Body of pancreas (tissue), 4 donors: ENCODE results near the gene LHFPL3. TPM values are rescaled to one million over a fixed set of nuclear protein-coding genes. Genes with fewer than 3 reads are reported as not detected.

Experiments
- ATAC-seq: fragments of 150-250 bp; one replicate; pipeline ENCODE4 v1.9.1; 2016
- DNase-seq, 4 donors: peaks; one replicate each; pipeline ENCODE4 v3.0.0-alpha.2; 2019
- H3K27ac ChIP-seq, 4 donors: fragments of 200-600 bp; sonication (generic); 1 replicate in 3 of 4; 2 replicates in 1 of 4; pipeline versions ENCODE4 v1.5.1 to v1.6.1; 2016 to 2019; ENCODE audit warnings: mild to moderate bottlenecking in 1 of 4, mixed read lengths in 1 of 4, moderate library complexity in 1 of 4
- H3K27me3 ChIP-seq, 2 donors: fragments of 200-600 bp; sonication (generic); one replicate each; pipeline ENCODE4 v1.6.0; 2016; ENCODE audit warnings: mild to moderate bottlenecking in 1 of 2
- H3K36me3 ChIP-seq, 2 donors: fragments of 200-600 bp; sonication (generic); replicated peaks in 1 of 2; 2 replicates each; pipeline ENCODE4 v1.5.1; 2016; ENCODE audit warnings: low read depth in 2 of 2; ENCODE audit not compliant: insufficient read depth in 1 of 2
- H3K4me1 ChIP-seq: fragments of 200-600 bp; sonication (generic); one replicate; pipeline ENCODE4 v1.6.0; 2016
- H3K4me3 ChIP-seq, 2 donors: fragments of 200-600 bp; sonication (generic); 1 replicate in 1 of 2; 2 replicates in 1 of 2; pipeline ENCODE4 v1.5.1; 2016 to 2019
- H3K9me3 ChIP-seq, 3 donors: fragments of 200-600 bp; sonication (generic); 1 replicate in 2 of 3; 2 replicates in 1 of 3; pipeline ENCODE4 v1.5.1; 2016
- POLR2A ChIP-seq, 3 donors: fragments of 450-650 bp; IDR thresholded peaks; one replicate each; pipeline ENCODE4 v1.6.1; 2016; ENCODE audit warnings: antibody characterized with exemption in 3 of 3, mild to moderate bottlenecking in 2 of 3
- WGBS, 2 donors: methylation state at CpG; one replicate each; pipeline ENCODE4 v1.1.5; 2017; 5-methylcytosine and 5-hydroxymethylcytosine counted together
- intact Hi-C: fragments of 100-400 bp; cut with DNase I; formaldehyde crosslinking; loops from one replicate; pipeline ENCODE4 v1.15.1; 2023
- total RNA-seq, 2 donors: library from RNA; depleted of rRNA; stranded (reverse); fragments of >200 nt; gene quantifications; one replicate each; pipeline ENCODE4 v1.1.0, GENCODE V29; 2016
- TF ChIP-seq, protein P1 (sequence below), 7 experiments: fragments of 450-650 bp in 4 of 7; fragments of 200-600 bp in 3 of 7; sonication (generic) in 3 of 7; IDR thresholded peaks; one replicate each; pipeline ENCODE4 v1.5.1; 2016 to 2019; ENCODE audit warnings: antibody characterized with exemption in 7 of 7

The LHFPL3 gene
- total RNA-seq, 2 donors from 2014 or later, result not detected

- Histone ChIP-seq H3K36me3 (no peaks in the 10 kb centered on the region), H3K27me3 (no peaks in the 10 kb centered on the region), H3K27ac (no peak overlapping the region), H3K9me3 (no peaks in the 10 kb centered on the region), H3K4me3 (no peak overlapping the region), H3K4me1 (no peaks in the 10 kb centered on the region)
- DNase-seq, result no peak
- intact Hi-C loops, result no loop called here
- TF ChIP-seq, protein P1, sequence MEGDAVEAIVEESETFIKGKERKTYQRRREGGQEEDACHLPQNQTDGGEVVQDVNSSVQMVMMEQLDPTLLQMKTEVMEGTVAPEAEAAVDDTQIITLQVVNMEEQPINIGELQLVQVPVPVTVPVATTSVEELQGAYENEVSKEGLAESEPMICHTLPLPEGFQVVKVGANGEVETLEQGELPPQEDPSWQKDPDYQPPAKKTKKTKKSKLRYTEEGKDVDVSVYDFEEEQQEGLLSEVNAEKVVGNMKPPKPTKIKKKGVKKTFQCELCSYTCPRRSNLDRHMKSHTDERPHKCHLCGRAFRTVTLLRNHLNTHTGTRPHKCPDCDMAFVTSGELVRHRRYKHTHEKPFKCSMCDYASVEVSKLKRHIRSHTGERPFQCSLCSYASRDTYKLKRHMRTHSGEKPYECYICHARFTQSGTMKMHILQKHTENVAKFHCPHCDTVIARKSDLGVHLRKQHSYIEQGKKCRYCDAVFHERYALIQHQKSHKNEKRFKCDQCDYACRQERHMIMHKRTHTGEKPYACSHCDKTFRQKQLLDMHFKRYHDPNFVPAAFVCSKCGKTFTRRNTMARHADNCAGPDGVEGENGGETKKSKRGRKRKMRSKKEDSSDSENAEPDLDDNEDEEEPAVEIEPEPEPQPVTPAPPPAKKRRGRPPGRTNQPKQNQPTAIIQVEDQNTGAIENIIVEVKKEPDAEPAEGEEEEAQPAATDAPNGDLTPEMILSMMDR (IDR thresholded peaks at IDR 0.05), result no peak
- TF ChIP-seq POLR2A (IDR thresholded peaks at IDR 0.05), result no peak
- ATAC-seq, result no peak
- 88 to 92% methylated on average over 1 of the region's 1 CpG for WGBS, 2 donors
Measured at GRCh38 chr7:104408371-104408770, 80.0 kb downstream of the LHFPL3 start.

DNA sequence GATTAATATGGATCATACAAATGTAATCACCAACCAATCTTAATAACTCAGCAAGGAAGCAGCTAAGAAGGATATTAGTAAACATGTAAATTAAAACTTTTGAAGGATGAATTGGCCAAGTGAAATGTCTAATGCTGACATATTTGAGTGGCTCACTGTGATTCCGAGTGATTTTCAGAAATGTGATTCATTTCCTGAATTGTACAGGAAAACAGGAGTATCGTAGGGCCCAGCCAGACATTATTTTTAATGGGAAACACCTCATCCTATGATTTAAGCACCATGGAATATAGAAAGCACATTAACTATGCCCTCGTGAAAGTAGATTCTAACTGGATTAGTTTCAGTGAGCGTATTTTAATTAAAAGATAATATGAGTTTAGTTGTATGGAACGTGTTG lies 82.3 kb downstream of the LHFPL3 start:
- no peaks in the 10 kb centered on the region for H3K36me3 ChIP-seq
- no peaks in the 10 kb centered on the region for H3K9me3 ChIP-seq
- 75 to 84% methylated on average over 5 of the region's 5 CpGs for WGBS, 2 donors
- no peak overlapping the region for H3K27ac ChIP-seq
- intact Hi-C loops, result no loop called here
- H3K4me3 ChIP-seq, result no peak overlapping the region
- TF ChIP-seq, protein P1 (IDR thresholded peaks at IDR 0.05), result no peak
- no peak for TF ChIP-seq POLR2A (IDR thresholded peaks at IDR 0.05)
- ATAC-seq (no peak), DNase-seq (no peak)
- no peaks in the 10 kb centered on the region for H3K4me1 ChIP-seq
- H3K27me3 ChIP-seq, result no peaks in the 10 kb centered on the region

GRCh38 chr7:104412911-104413310 lies 84.5 kb downstream of the LHFPL3 start:
- ATAC-seq (no peak), DNase-seq (no peak)
- intact Hi-C loops, result no loop called here
- 52 to 55% methylated on average over 3 of the region's 3 CpGs for WGBS, 2 donors
- Histone ChIP-seq H3K9me3 (no peaks in the 10 kb centered on the region), H3K27me3 (no peaks in the 10 kb centered on the region), H3K4me1 (no peaks in the 10 kb centered on the region), H3K4me3 (no peak overlapping the region), H3K36me3 (no peaks in the 10 kb centered on the region), H3K27ac (no peak overlapping the region)
- TF ChIP-seq POLR2A (IDR thresholded peaks at IDR 0.05), result no peak
- TF ChIP-seq, protein P1 (IDR thresholded peaks at IDR 0.05), result no peak

DNA sequence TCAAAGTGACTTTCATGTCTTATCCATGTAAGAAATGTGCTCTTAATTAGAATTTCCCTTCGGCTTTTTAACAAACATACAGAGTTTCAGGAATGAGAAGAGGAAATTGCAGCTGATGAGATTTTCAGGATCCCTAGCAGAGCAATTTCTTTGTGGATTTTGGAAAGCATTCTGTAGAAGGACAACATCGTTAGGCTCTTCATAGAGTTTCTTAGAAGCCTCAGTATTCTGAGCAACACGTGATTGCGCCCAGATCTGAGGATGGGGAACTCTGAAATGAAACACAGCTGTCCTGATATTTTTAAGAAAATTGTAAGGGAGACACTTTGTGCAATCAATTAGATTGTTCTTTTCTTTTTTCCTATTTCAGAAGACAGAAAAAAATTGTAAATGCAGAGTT lies 85.8 kb downstream of the LHFPL3 start:
- ATAC-seq (no peak), DNase-seq (no peak)
- WGBS, 2 donors, result 67 to 69% methylated on average over 4 of the region's 4 CpGs
- Histone ChIP-seq H3K36me3 (no peaks in the 10 kb centered on the region), H3K9me3 (no peaks in the 10 kb centered on the region), H3K27ac (no peak overlapping the region), H3K4me1 (no peaks in the 10 kb centered on the region), H3K27me3 (no peaks in the 10 kb centered on the region), H3K4me3 (no peak overlapping the region)
- intact Hi-C loops, result no loop called here
- TF ChIP-seq POLR2A (IDR thresholded peaks at IDR 0.05), result no peak
- TF ChIP-seq, protein P1 (IDR thresholded peaks at IDR 0.05), result no peak

DNA sequence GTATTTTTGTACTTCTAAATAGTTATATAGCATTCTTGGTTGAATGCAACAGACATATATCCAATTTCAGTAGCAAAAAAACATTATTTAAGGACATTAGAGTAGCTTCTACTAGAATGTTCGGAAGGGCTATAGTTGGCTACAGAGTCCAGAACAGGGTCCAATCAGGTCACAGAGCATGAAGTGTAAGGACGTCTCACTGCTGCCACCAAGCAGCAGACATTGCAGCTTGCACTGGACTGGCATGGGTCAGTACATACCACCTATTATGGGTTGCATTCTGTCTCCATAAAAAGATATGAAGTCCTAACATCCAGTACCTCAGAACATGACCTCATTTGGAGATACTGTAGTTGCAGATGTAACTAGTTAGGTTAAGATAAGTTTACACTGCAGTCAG lies 87.3 kb downstream of the LHFPL3 start:
- DNase-seq (no peak), ATAC-seq (no peak)
- Histone ChIP-seq H3K9me3 (no peaks in the 10 kb centered on the region), H3K27me3 (no peaks in the 10 kb centered on the region), H3K27ac (no peak overlapping the region), H3K4me1 (no peaks in the 10 kb centered on the region), H3K4me3 (no peak overlapping the region), H3K36me3 (no peaks in the 10 kb centered on the region)
- TF ChIP-seq, protein P1 (IDR thresholded peaks at IDR 0.05), result no peak
- TF ChIP-seq POLR2A (IDR thresholded peaks at IDR 0.05), result no peak
- WGBS, 2 donors, result 47 to 54% methylated on average over 2 of the region's 2 CpGs
- intact Hi-C loops, result no loop called here
